Activated CD4-positive, alpha-beta T cell treated with anti-CD3 and anti-CD28 coated beads for 36 hours (primary cell): ENCODE measurements around the gene GCNT2. TPM values are rescaled to one million over a fixed set of nuclear protein-coding genes. Genes with fewer than 3 reads are reported as not detected.
A peak's percentile ranks its signal among the peaks of the same experiment; 100 is the strongest.

Source experiments
- ATAC-seq: fragments of 200-7000 bp; cut with Tn5 transposase; one replicate; pipeline ENCODE4 v1.10.0; 2021; ENCODE audit warnings: mild to moderate bottlenecking, moderate library complexity
- CTCF ChIA-PET: fragments of 350-600 bp; sonication (Branson Sonifier 250); formaldehyde crosslinking; loops from one replicate; lab custom pipeline; 2021; ENCODE audit warnings: antibody characterized with exemption; lab: Charles Lee
- POLR2A ChIA-PET: fragments of 350-600 bp; sonication (Branson Sonifier 250); formaldehyde crosslinking; loops from one replicate; lab custom pipeline; 2021; ENCODE audit warnings: antibody characterized with exemption, inconsistent platforms; lab: Charles Lee
- DNase-seq: peaks from one replicate; pipeline ENCODE4 v3.0.0-alpha.2; 2020
- H3K27ac Mint-ChIP-seq: one replicate; pipeline ENCODE4 v1.8.0; 2021; ENCODE audit warnings: mixed read lengths
- H3K27me3 Mint-ChIP-seq: one replicate; pipeline ENCODE4 v1.8.0; 2021; ENCODE audit warnings: mixed read lengths
- H3K36me3 Mint-ChIP-seq: one replicate; pipeline ENCODE4 v1.8.0; 2021; ENCODE audit warnings: low read depth, mixed read lengths
- H3K4me1 Mint-ChIP-seq: one replicate; pipeline ENCODE4 v1.8.0; 2021; ENCODE audit warnings: mixed read lengths
- H3K4me3 Mint-ChIP-seq: one replicate; pipeline ENCODE4 v1.8.0; 2021; ENCODE audit warnings: mild to moderate bottlenecking, moderate library complexity, mixed read lengths
- H3K9me3 Mint-ChIP-seq: one replicate; pipeline ENCODE4 v1.8.0; 2021; ENCODE audit warnings: low read depth, mixed read lengths
- intact Hi-C, 2 experiments: fragments of 100-400 bp; cut with DNase I in 1 of 2; cut with micrococcal nuclease in 1 of 2; formaldehyde crosslinking; loops; one replicate each; pipeline versions ENCODE4 v1.14.2 to v1.15.1; 2022 to 2024; cut with DNase I, micrococcal nuclease
- total RNA-seq, 2 experiments: library from RNA; stranded (reverse); gene quantifications; one replicate each; pipeline ENCODE4 v1.2.3, GENCODE V29; 2021

GCNT2 gene
- total RNA-seq, 2 experiments from 2014 or later: 1.6 to 2.2 TPM

- no peaks in the 10 kb centered on the region for H3K27me3 Mint-ChIP-seq
- intact Hi-C loops: no loop called here
- no peak for ATAC-seq
Observed at GRCh38 chr6:10583509-10583901, 62.4 kb downstream of the GCNT2 start.

GRCh38 chr6:10584607-10585006 lies 63.5 kb downstream of the GCNT2 start:
- DNase-seq: no peak
- intact Hi-C loops: no loop called here
- ATAC-seq: no peak
- ChIA-PET CTCF (no interaction called here), POLR2A (no interaction called here)
- Mint-ChIP-seq H3K4me1 (no peaks in the 10 kb centered on the region), H3K27ac (no peak overlapping the region), H3K36me3 (no peaks in the 10 kb centered on the region), H3K27me3 (no peaks in the 10 kb centered on the region), H3K9me3 (no peaks in the 10 kb centered on the region), H3K4me3 (no peak overlapping the region)

More at GRCh38 chr6:10583509-10583901, 62.4 kb downstream of the GCNT2 start:
- Mint-ChIP-seq H3K27ac (no peak overlapping the region), H3K4me1 (no peaks in the 10 kb centered on the region), H3K36me3 (no peaks in the 10 kb centered on the region), H3K9me3 (no peaks in the 10 kb centered on the region), H3K4me3 (no peak overlapping the region)
- CTCF ChIA-PET: no interaction called here
- POLR2A ChIA-PET: no interaction called here
- no peak for DNase-seq

GRCh38 chr6:10585209-10585845 lies 64.2 kb downstream of the GCNT2 start:
- Mint-ChIP-seq H3K36me3 (no peaks in the 10 kb centered on the region), H3K27ac (no peak overlapping the region), H3K9me3 (no peaks in the 10 kb centered on the region), H3K4me3 (no peak overlapping the region), H3K27me3 (no peaks in the 10 kb centered on the region), H3K4me1 (no peaks in the 10 kb centered on the region)
- DNase-seq: no peak
- CTCF ChIA-PET: no interaction called here
- no peak for ATAC-seq
- POLR2A ChIA-PET: no interaction called here
- intact Hi-C loops: no loop called here

- H3K4me1 Mint-ChIP-seq: no peaks in the 10 kb centered on the region
- no peak for ATAC-seq
- no peak overlapping the region for H3K27ac Mint-ChIP-seq
Observed at GRCh38 chr6:10586302-10586701, 65.2 kb downstream of the GCNT2 start.

GRCh38 chr6:10587656-10588406 lies 66.7 kb downstream of the GCNT2 start:
- H3K4me1 Mint-ChIP-seq: no peaks in the 10 kb centered on the region
- intact Hi-C loops: no loop called here
- DNase-seq (peak; percentile 9), ATAC-seq (peak; percentile 53)
- no peaks in the 10 kb centered on the region for H3K27me3 Mint-ChIP-seq
- no peaks in the 10 kb centered on the region for H3K9me3 Mint-ChIP-seq
- no peaks in the 10 kb centered on the region for H3K36me3 Mint-ChIP-seq
- ChIA-PET POLR2A (no interaction called here), CTCF (interaction anchor here (0.9 to 1.0 kb wide), 2 partner anchors 13 to 15 kb away, joined by 3 read pairs; no protein-coding TSS in a partner anchor)
- H3K27ac Mint-ChIP-seq: no peak overlapping the region
- H3K4me3 Mint-ChIP-seq: no peak overlapping the region

More at GRCh38 chr6:10586302-10586701, 65.2 kb downstream of the GCNT2 start:
- Mint-ChIP-seq H3K4me3 (no peak overlapping the region), H3K36me3 (no peaks in the 10 kb centered on the region), H3K27me3 (no peaks in the 10 kb centered on the region), H3K9me3 (no peaks in the 10 kb centered on the region)
- intact Hi-C loops: no loop called here
- ChIA-PET CTCF (no interaction called here), POLR2A (no interaction called here)
- no peak for DNase-seq

- no peaks in the 10 kb centered on the region for H3K36me3 Mint-ChIP-seq
- H3K27me3 Mint-ChIP-seq: no peaks in the 10 kb centered on the region
- ATAC-seq (no peak), DNase-seq (no peak)
- POLR2A ChIA-PET: no interaction called here
- H3K27ac Mint-ChIP-seq: no peak overlapping the region
- H3K4me3 Mint-ChIP-seq: no peak overlapping the region
- intact Hi-C loops: no loop called here
- no peaks in the 10 kb centered on the region for H3K4me1 Mint-ChIP-seq
- no peaks in the 10 kb centered on the region for H3K9me3 Mint-ChIP-seq
- CTCF ChIA-PET: no interaction called here
Observed at GRCh38 chr6:10588562-10589428, 67.6 kb downstream of the GCNT2 start.

GRCh38 chr6:10589429-10589727 lies 68.2 kb downstream of the GCNT2 start:
- Mint-ChIP-seq H3K4me3 (no peak overlapping the region), H3K9me3 (no peaks in the 10 kb centered on the region), H3K27me3 (no peaks in the 10 kb centered on the region), H3K4me1 (no peaks in the 10 kb centered on the region), H3K27ac (no peak overlapping the region), H3K36me3 (no peaks in the 10 kb centered on the region)
- no peak for ATAC-seq
- POLR2A ChIA-PET: no interaction called here
- CTCF ChIA-PET: interaction anchor here (1.0 kb wide), 1 partner anchor 10 kb away, joined by 3 read pairs; no protein-coding TSS in a partner anchor
- intact Hi-C loops: no loop called here
- DNase-seq: no peak

GRCh38 chr6:10589983-10590382 lies 68.8 kb downstream of the GCNT2 start:
- Mint-ChIP-seq H3K27ac (no peak overlapping the region), H3K4me3 (no peak overlapping the region), H3K27me3 (no peaks in the 10 kb centered on the region), H3K9me3 (no peaks in the 10 kb centered on the region), H3K4me1 (no peaks in the 10 kb centered on the region), H3K36me3 (no peaks in the 10 kb centered on the region)
- ATAC-seq: no peak
- CTCF ChIA-PET: interaction anchor here (1.0 kb wide), 1 partner anchor 10 kb away, joined by 3 read pairs; no protein-coding TSS in a partner anchor
- no peak for DNase-seq
- POLR2A ChIA-PET: no interaction called here
- intact Hi-C loops: no loop called here

- Mint-ChIP-seq H3K4me3 (no peak overlapping the region), H3K4me1 (peaks cover 4% of the 10 kb centered on the region)
- CTCF ChIA-PET: no interaction called here
Observed at GRCh38 chr6:10591422-10592160, 70.4 kb downstream of the GCNT2 start.

GRCh38 chr6:10595731-10596664 lies 74.8 kb downstream of the GCNT2 start:
- Mint-ChIP-seq H3K9me3 (no peaks in the 10 kb centered on the region), H3K4me3 (no peak overlapping the region), H3K4me1 (peaks cover 4% of the 10 kb centered on the region), H3K27me3 (no peaks in the 10 kb centered on the region), H3K36me3 (no peaks in the 10 kb centered on the region), H3K27ac (no peak overlapping the region)
- CTCF ChIA-PET: interaction anchor here (0.6 kb wide), 1 partner anchor 41 kb away, joined by 3 read pairs; no protein-coding TSS in a partner anchor
- DNase-seq (no peak), ATAC-seq (peak; percentile 9)
- intact Hi-C loops: no loop called here
- POLR2A ChIA-PET: no interaction called here

More at GRCh38 chr6:10591422-10592160, 70.4 kb downstream of the GCNT2 start:
- Mint-ChIP-seq H3K27me3 (no peaks in the 10 kb centered on the region), H3K36me3 (no peaks in the 10 kb centered on the region), H3K9me3 (no peaks in the 10 kb centered on the region), H3K27ac (no peak overlapping the region)
- no peak for DNase-seq
- POLR2A ChIA-PET: no interaction called here
- ATAC-seq: no peak
- intact Hi-C loops: no loop called here
